Skeletal muscle satellite cell (primary cell): ENCODE data around the gene TRIM47.

ENCODE experiments used
- H3K27me3 ChIP-seq: 2 replicates; pipeline ENCODE4 v1.7.0; 2013; ENCODE audit warnings: low read length; ENCODE audit not compliant: control insufficient read depth, insufficient read depth
- H3K36me3 ChIP-seq: 2 replicates; pipeline ENCODE4 v1.7.0; 2013; ENCODE audit warnings: mild to moderate bottlenecking, control low read depth, low read length; ENCODE audit not compliant: insufficient read depth
- H3K4me1 ChIP-seq: 2 replicates; pipeline ENCODE4 v1.7.0; 2013; ENCODE audit warnings: low read length; ENCODE audit not compliant: control insufficient read depth, insufficient read depth
- H3K4me2 ChIP-seq: 2 replicates; pipeline ENCODE4 v1.7.0; 2013; ENCODE audit warnings: mild to moderate bottlenecking, low read length
- H3K4me3 ChIP-seq: 2 replicates; pipeline ENCODE4 v1.7.0; 2013; ENCODE audit warnings: low read length
- H3K9ac ChIP-seq: 2 replicates; pipeline ENCODE4 v1.7.0; 2013; ENCODE audit warnings: mild to moderate bottlenecking, low read depth, low read length, moderate library complexity
- H3K9me3 ChIP-seq: replicated peaks from 2 replicates; pipeline ENCODE4 v1.7.0; 2013; ENCODE audit warnings: mild to moderate bottlenecking, control low read depth, low read length

TRIM47 gene

DNA sequence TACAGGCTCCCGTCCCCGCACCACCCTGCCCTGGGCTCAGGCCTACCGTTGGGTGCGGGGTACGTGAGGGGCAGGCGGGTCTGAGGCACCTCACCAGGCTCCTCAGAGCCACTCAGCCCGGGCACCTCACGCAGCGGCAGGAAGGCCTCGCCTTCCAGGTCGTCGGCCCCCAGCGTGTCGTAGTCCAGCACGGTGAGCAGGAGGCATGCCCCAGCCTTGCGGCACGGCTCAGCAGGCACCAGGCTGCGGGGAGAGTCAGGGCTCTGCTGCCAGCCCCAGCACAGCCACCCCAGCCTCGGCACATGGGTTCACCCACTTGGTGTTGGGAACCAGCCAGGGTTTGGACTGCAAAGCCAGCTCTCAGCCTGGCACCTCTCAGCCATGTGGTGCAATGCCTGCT lies 49.6 kb downstream of the TRIM47 start:
- Histone ChIP-seq H3K36me3 (peaks cover 7% of the 10 kb centered on the region), H3K4me2 (no peak overlapping the region), H3K9me3 (no peaks in the 10 kb centered on the region), H3K4me1 (peaks cover 14% of the 10 kb centered on the region), H3K27me3 (no peaks in the 10 kb centered on the region), H3K9ac (no peak overlapping the region), H3K4me3 (no peak overlapping the region)

DNA sequence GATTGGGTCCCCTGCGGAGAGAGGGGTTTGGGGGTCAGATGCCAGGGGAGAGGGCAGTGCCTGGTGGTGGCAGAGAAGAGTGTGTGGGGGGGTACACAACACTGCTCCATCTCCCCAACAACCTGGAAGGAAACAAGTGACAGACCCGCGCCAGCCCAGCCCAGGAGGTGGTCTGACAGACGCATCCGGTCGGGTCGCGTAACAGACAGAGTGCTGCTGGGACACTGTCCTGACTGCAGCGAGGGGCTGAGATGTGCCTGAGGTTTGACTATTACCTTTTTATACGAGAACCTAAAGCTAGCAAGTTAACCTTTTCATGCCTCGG lies 50.3 kb downstream of the TRIM47 start:
- Histone ChIP-seq H3K9ac (peak overlapping the region; percentile 9), H3K4me3 (no peak overlapping the region), H3K4me2 (peak overlapping the region; percentile 76), H3K9me3 (no peaks in the 10 kb centered on the region), H3K4me1 (peaks cover 14% of the 10 kb centered on the region), H3K36me3 (peaks cover 13% of the 10 kb centered on the region), H3K27me3 (no peaks in the 10 kb centered on the region)

DNA sequence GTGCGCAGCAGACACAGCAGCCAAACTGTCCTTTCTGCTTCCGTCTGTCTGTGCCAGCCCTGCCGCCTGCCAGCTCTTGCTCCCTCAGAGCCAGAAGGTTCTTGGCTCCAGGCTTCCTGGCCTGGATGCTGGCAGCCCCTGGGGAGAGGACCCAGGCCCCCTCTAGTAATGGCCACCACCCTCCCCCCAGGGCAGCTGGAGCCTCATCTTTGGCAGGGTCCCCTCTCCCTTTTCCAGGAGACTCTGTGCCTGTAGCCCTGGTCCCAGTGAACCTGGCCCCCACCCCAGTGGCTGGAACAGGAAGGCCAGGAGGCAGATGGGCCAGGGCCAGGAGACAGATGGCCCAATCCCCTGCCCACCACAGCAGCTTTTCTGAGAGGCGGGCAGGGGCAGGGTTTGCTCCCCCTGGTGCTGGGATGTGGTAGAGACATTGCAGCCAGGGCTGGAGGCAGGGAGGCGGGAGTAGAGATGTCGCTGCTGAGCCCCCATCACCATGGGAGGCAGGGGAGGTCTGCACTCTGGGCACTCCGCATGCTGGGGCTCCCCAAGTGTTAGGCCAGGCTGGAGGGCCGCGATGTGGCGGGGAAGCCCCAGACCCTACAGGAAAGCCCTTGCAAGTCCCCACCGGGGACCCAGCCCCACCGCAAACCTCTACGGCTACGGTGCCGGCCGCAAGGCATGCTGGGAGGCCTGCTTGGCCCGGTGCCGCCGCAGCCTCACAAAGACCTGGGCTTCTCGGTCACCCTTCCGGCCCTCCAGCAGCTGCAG lies 50.9 kb downstream of the TRIM47 start:
- H3K9me3 ChIP-seq, result no peaks in the 10 kb centered on the region
- H3K27me3 ChIP-seq, result no peaks in the 10 kb centered on the region
- H3K4me2 ChIP-seq, result peak overlapping the region; percentile 76
- peak overlapping the region; percentile 43 for H3K4me3 ChIP-seq
- peaks cover 16% of the 10 kb centered on the region for H3K36me3 ChIP-seq
- peak overlapping the region; percentile 37 for H3K9ac ChIP-seq
- peaks cover 13% of the 10 kb centered on the region for H3K4me1 ChIP-seq

DNA sequence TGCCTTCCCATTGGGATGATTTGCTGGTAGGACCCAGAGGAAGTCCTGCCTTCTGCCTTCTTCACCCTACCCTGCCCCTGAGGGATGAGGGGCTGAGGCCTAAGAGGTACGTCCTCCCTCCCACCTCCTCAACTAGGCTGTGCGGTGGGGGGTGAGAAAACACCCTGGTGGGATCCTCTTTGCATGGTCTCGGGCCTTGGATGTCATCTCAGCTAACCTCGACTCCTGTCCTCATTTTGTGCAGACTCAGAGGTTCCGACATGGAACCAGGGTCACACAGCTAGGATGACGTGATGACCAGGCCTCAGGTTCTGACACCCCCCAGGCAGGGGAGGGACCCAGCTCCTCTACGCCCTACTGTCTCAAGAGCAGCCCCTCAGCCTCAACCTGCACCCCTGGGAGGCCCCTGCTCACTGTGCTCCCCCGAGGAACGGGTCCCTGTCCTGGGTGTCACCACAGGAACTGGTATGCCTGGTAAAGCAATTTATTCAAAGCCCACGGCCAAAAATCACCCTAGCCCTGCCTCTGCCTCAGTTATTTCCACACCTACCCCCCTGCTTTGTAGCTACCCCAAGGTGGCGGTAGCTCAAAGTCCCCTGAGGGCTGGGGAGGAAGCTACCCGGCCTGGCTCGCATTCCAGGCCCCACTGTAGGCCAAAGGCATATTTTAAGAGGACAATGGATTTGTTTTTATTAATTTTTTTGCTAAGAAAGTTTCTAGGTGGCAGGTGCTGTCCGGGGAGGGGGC lies 51.6 kb downstream of the TRIM47 start:
- no peaks in the 10 kb centered on the region for H3K9me3 ChIP-seq
- H3K4me3 ChIP-seq, result no peak overlapping the region
- no peaks in the 10 kb centered on the region for H3K27me3 ChIP-seq
- peaks cover 9% of the 10 kb centered on the region for H3K4me1 ChIP-seq
- peaks cover 20% of the 10 kb centered on the region for H3K36me3 ChIP-seq
- no peak overlapping the region for H3K4me2 ChIP-seq
- H3K9ac ChIP-seq, result no peak overlapping the region

DNA sequence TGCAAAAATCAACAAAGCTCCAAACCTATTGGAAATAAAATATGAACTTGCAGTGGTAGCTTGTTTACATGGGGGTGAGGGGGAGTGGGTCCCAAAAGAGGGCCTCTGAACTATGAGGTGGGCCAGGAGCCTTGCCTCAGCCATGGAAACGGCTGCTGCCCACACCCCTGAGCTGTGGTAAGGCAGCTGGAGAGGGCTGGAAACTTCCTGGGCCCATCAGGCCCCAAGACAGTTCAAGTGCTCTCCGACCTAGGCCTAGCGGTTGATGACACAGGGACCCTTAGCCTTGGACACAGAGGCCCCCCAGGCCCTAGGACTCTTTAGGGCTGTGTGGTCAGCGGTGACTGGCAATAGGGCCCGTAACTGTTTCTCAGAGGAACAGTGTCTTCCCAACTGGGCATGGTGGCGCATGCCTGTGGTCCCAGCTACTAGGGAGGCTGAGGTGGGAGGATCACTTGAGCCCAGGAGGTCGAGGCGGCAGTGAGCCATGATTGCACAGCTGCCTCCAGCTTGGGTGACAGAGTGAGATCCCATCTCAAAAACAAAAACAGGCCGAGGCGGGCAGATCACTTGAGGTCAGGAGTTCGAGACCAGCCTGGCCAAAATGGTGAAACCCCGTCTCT lies 52.5 kb downstream of the TRIM47 start:
- no peaks in the 10 kb centered on the region for H3K9me3 ChIP-seq
- H3K36me3 ChIP-seq, result peaks cover 27% of the 10 kb centered on the region
- peaks cover 9% of the 10 kb centered on the region for H3K4me1 ChIP-seq
- no peaks in the 10 kb centered on the region for H3K27me3 ChIP-seq
- no peak overlapping the region for H3K4me3 ChIP-seq
- no peak overlapping the region for H3K4me2 ChIP-seq
- no peak overlapping the region for H3K9ac ChIP-seq

DNA sequence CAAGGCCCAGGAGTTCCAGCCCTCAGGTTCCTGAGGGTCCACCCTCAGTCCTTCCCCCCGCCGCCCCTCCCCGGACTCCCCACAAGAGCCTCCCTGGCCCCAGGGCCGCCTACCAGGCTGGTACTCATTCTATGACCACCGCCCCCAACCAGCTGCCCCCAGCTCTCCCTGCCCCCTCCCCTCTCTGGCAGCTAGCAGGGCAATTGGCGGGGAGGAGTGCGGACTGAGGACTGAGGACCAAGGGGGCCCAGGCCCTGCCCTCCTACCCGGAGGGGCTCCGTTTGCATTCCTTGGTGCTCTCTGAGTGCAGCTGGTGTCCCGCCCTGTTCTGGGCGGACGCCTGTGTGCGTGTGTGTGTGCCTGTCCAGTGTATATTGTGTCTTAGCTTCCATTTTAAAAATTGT lies 53.2 kb downstream of the TRIM47 start:
- Histone ChIP-seq H3K36me3 (peaks cover 33% of the 10 kb centered on the region), H3K4me1 (peaks cover 9% of the 10 kb centered on the region), H3K9ac (no peak overlapping the region), H3K4me2 (no peak overlapping the region), H3K27me3 (no peaks in the 10 kb centered on the region), H3K4me3 (no peak overlapping the region), H3K9me3 (no peaks in the 10 kb centered on the region)

DNA sequence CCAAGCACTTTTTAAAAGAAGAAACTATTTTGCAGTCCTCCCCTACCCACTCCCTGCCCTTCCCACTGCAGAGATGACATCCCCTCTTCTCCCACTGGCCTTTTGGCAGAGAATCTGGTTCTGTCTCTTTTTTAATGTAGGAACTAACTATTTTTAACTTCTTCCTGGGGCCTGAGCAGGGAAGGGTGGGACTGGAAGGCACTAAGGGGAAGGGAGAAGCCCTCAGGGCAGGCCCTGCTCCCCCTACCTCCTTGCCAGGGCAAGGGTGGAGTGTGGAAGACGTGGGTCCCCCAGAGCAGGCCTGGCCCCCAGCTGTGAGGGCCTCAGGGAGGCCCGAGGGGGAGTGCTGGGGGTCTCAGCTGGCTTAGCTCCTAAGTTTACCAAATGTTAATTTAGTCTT lies 53.7 kb downstream of the TRIM47 start:
- Histone ChIP-seq H3K27me3 (no peaks in the 10 kb centered on the region), H3K36me3 (peaks cover 38% of the 10 kb centered on the region), H3K9me3 (no peaks in the 10 kb centered on the region), H3K9ac (no peak overlapping the region), H3K4me1 (peaks cover 9% of the 10 kb centered on the region), H3K4me3 (no peak overlapping the region), H3K4me2 (no peak overlapping the region)
